GM23338 (cell line): Measurements from ENCODE around the gene EPHB2. TPM values are rescaled to one million over a fixed set of nuclear protein-coding genes. Genes with fewer than 3 reads are reported as not detected.

Source experiments
- ATAC-seq: fragments of 200-7000 bp; cut with Tn5 transposase; 3 replicates; pipeline ENCODE4 v1.9.1; 2020
- DNase-seq: peaks from one replicate; pipeline ENCODE4 v3.0.0-alpha.2; 2015; ENCODE audit warnings: low spot score
- H2AFZ ChIP-seq: fragments of 200-600 bp; sonication (generic); 2 replicates; pipeline ENCODE4 v1.8.0; 2016; ENCODE audit warnings: antibody characterized with exemption, mild to moderate bottlenecking, moderate library complexity
- H3F3A ChIP-seq: fragments of 200-600 bp; sonication (generic); replicated peaks from 2 replicates; pipeline ENCODE4 v1.8.0; 2017; ENCODE audit warnings: antibody characterized with exemption, mixed run types, low read depth
- H3K27ac ChIP-seq: fragments of 200-600 bp; sonication (generic); 2 replicates; pipeline ENCODE4 v1.6.1; 2016; ENCODE audit warnings: low read depth
- H3K27me3 ChIP-seq: fragments of 200-600 bp; sonication (generic); 2 replicates; pipeline ENCODE4 v1.8.0; 2016; ENCODE audit warnings: mild to moderate bottlenecking, mixed run types, moderate library complexity; ENCODE audit not compliant: insufficient read depth
- H3K36me3 ChIP-seq: fragments of 200-600 bp; sonication (generic); 2 replicates; pipeline ENCODE4 v1.8.0; 2016; ENCODE audit warnings: mild to moderate bottlenecking; ENCODE audit not compliant: insufficient read depth
- H3K4me1 ChIP-seq: fragments of 200-600 bp; sonication (generic); 2 replicates; pipeline ENCODE4 v1.8.0; 2016; ENCODE audit warnings: mild to moderate bottlenecking, moderate library complexity; ENCODE audit not compliant: insufficient read depth
- H3K4me2 ChIP-seq: fragments of 200-600 bp; sonication (generic); 2 replicates; pipeline ENCODE4 v1.7.1; 2017; ENCODE audit warnings: mixed run types
- H3K4me3 ChIP-seq: fragments of 200-600 bp; sonication (generic); 2 replicates; pipeline ENCODE4 v1.6.1; 2016; ENCODE audit warnings: mixed run types
- H3K79me2 ChIP-seq: fragments of 200-600 bp; sonication (generic); replicated peaks from 2 replicates; pipeline ENCODE4 v1.8.0; 2017; ENCODE audit warnings: mild to moderate bottlenecking; ENCODE audit not compliant: insufficient read depth
- H3K9me2 ChIP-seq: fragments of 200-600 bp; sonication (generic); 2 replicates; pipeline ENCODE4 v1.8.0; 2017; ENCODE audit not compliant: insufficient read depth
- H4K20me1 ChIP-seq: fragments of 200-600 bp; sonication (generic); replicated peaks from 2 replicates; pipeline ENCODE4 v1.8.0; 2017; ENCODE audit warnings: mild to moderate bottlenecking; ENCODE audit not compliant: insufficient read depth
- H3K27ac Mint-ChIP-seq: 2 replicates; pipeline ENCODE4 v1.8.0; 2020; ENCODE audit warnings: inconsistent platforms, mild to moderate bottlenecking, moderate library complexity, mixed read lengths
- H3K27me3 Mint-ChIP-seq: 3 replicates; pipeline ENCODE4 v1.8.0; 2022; ENCODE audit warnings: low read depth, mild to moderate bottlenecking, moderate library complexity, mixed read lengths, inconsistent platforms; ENCODE audit not compliant: insufficient read depth, poor library complexity
- H3K36me3 Mint-ChIP-seq: 3 replicates; pipeline ENCODE4 v1.8.0; 2021; ENCODE audit warnings: low read depth, mild to moderate bottlenecking, inconsistent platforms, moderate library complexity, mixed read lengths
- H3K4me1 Mint-ChIP-seq: 3 replicates; pipeline ENCODE4 v1.8.0; 2020; ENCODE audit warnings: mild to moderate bottlenecking, inconsistent platforms, mixed read lengths
- H3K4me3 Mint-ChIP-seq: 3 replicates; pipeline ENCODE4 v1.8.0; 2021; ENCODE audit warnings: moderate library complexity, mild to moderate bottlenecking, inconsistent platforms, mixed read lengths
- H3K9me3 Mint-ChIP-seq: 3 replicates; pipeline ENCODE4 v1.8.0; 2020; ENCODE audit warnings: moderate library complexity, mild to moderate bottlenecking, inconsistent platforms, mixed read lengths
- CREB1 ChIP-seq: fragments of 250-450 bp; sonication (Bioruptor Pico); IDR thresholded peaks from 2 replicates; pipeline ENCODE4 v1.5.0; 2020; ENCODE audit warnings: low read depth, mild to moderate bottlenecking, moderate library complexity
- EZH2phosphoT487 ChIP-seq: fragments of 200-600 bp; sonication (generic); IDR thresholded peaks from one replicate; pipeline ENCODE4 v1.8.1; 2018; ENCODE audit warnings: antibody characterized with exemption; ENCODE audit not compliant: unreplicated experiment
- POLR2AphosphoS5 ChIP-seq: IDR thresholded peaks from 2 replicates; pipeline ENCODE4 v1.6.1; 2016; ENCODE audit warnings: antibody characterized with exemption, low read depth
- STAT1 ChIP-seq: IDR thresholded peaks from one replicate; pipeline ENCODE4 v1.6.1; 2016; ENCODE audit warnings: antibody characterized with exemption; ENCODE audit not compliant: unreplicated experiment
- ZNF331 ChIP-seq: fragments of 250-450 bp; sonication (Bioruptor Pico); IDR thresholded peaks from 2 replicates; pipeline ENCODE4 v1.5.0; 2020; ENCODE audit warnings: low read depth, mild to moderate bottlenecking, moderate library complexity
- polyA plus RNA-seq: library from polyadenylated mRNA; unstranded; fragments of >200 nt; fragmentation: Nextera tagmentation; extraction: Ambion mirVana; gene quantifications from 2 replicates; pipeline ENCODE4 v1.2.1, GENCODE V29; 2016
- total RNA-seq: library from RNA; depleted of rRNA; stranded (reverse); fragments of >200 nt; shearing (Covaris generic); gene quantifications from 2 replicates; pipeline ENCODE4 v1.2.3, GENCODE V29; 2014
- TF ChIP-seq, protein P1 (sequence below): IDR thresholded peaks from 2 replicates; pipeline ENCODE4 v1.6.1; 2016; ENCODE audit warnings: antibody characterized with exemption
- TF ChIP-seq, protein P2 (sequence below): IDR thresholded peaks from one replicate; pipeline ENCODE4 v1.6.1; 2018; ENCODE audit warnings: antibody characterized with exemption; ENCODE audit not compliant: unreplicated experiment
- TF ChIP-seq, protein P3 (sequence below): fragments of 250-450 bp; sonication (Bioruptor Pico); IDR thresholded peaks from 2 replicates; pipeline ENCODE4 v1.5.0; 2020; ENCODE audit warnings: mild to moderate bottlenecking, moderate library complexity

The EPHB2 gene
- total and polyA plus RNA-seq, 2 experiments from 2014 or later = 4.1 to 20.1 TPM

DNA sequence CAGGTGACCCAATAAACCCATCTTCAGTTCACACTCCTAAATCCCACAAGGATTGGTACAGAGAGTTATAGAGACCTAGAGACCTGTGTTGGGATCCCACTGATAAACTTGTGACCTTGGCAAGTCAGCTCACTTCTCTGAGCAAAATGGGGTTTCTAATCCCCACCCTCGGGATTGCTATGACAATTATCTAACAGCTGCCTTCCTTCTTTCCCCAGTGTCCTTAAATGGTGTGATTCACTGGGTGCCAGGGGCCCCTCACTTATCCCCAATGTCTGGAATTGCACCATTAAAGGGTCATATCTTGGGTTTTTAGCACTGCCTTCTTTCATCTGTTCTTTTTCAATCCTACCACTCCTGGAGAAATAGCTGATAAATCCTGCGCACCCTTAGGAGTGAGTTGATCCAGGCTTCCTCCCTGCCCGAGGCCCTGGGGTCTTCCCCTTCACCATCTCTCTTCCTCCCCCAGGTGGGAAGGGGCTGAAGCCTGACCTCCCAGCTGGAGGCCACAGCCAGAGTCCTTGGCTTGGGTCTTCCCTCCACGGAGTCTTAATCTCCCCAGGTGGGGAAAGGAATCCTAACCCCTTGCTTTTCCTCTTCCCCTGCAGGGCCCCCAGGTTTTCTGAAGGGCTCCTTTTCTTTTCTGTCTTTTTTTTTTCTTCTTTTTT is 222.3 kb downstream of the EPHB2 start (continued):
- TF ChIP-seq, protein P1, sequence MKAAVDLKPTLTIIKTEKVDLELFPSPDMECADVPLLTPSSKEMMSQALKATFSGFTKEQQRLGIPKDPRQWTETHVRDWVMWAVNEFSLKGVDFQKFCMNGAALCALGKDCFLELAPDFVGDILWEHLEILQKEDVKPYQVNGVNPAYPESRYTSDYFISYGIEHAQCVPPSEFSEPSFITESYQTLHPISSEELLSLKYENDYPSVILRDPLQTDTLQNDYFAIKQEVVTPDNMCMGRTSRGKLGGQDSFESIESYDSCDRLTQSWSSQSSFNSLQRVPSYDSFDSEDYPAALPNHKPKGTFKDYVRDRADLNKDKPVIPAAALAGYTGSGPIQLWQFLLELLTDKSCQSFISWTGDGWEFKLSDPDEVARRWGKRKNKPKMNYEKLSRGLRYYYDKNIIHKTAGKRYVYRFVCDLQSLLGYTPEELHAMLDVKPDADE = no peak
- no peak for TF ChIP-seq POLR2AphosphoS5
- TF ChIP-seq, protein P2, sequence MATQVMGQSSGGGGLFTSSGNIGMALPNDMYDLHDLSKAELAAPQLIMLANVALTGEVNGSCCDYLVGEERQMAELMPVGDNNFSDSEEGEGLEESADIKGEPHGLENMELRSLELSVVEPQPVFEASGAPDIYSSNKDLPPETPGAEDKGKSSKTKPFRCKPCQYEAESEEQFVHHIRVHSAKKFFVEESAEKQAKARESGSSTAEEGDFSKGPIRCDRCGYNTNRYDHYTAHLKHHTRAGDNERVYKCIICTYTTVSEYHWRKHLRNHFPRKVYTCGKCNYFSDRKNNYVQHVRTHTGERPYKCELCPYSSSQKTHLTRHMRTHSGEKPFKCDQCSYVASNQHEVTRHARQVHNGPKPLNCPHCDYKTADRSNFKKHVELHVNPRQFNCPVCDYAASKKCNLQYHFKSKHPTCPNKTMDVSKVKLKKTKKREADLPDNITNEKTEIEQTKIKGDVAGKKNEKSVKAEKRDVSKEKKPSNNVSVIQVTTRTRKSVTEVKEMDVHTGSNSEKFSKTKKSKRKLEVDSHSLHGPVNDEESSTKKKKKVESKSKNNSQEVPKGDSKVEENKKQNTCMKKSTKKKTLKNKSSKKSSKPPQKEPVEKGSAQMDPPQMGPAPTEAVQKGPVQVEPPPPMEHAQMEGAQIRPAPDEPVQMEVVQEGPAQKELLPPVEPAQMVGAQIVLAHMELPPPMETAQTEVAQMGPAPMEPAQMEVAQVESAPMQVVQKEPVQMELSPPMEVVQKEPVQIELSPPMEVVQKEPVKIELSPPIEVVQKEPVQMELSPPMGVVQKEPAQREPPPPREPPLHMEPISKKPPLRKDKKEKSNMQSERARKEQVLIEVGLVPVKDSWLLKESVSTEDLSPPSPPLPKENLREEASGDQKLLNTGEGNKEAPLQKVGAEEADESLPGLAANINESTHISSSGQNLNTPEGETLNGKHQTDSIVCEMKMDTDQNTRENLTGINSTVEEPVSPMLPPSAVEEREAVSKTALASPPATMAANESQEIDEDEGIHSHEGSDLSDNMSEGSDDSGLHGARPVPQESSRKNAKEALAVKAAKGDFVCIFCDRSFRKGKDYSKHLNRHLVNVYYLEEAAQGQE = no peak

DNA sequence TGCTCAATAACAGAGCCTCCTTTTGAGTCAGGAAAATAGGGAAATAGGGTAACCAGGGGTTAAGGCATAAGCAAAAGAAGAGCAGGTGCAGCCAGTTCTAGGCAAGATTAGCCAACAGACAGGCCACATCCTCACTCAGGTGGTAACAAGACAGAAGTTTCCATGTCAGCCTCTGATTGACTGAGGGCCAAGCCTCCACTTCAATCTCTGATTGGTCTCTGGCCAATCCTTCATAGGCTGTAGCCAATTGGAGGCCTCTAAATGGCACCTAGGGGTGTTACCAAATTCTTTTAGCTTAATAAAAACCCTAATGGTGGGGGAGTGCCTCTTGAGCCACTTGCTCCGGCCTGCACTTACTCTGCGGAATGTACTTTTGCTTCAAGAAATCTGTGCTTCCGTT is 224.8 kb downstream of the EPHB2 start:
- H3K4me2 ChIP-seq = no peak overlapping the region
- Mint-ChIP-seq H3K4me1 (no peaks in the 10 kb centered on the region), H3K36me3 (no peaks in the 10 kb centered on the region), H3K9me3 (peaks cover 20% of the 10 kb centered on the region), H3K27ac (no peak overlapping the region), H3K4me3 (no peak overlapping the region), H3K27me3 (peaks cover 4% of the 10 kb centered on the region)
- H2AFZ ChIP-seq = no peak overlapping the region
- DNase-seq (no peak), ATAC-seq (no peak)
- H3K4me1 ChIP-seq = no peaks in the 10 kb centered on the region
- H3K9me2 ChIP-seq = no peaks in the 10 kb centered on the region
- no peaks in the 10 kb centered on the region for H3K36me3 ChIP-seq
- no peak overlapping the region for H3K27ac ChIP-seq
- 0 out of 2 replicates have a peak, but pooled peaks cover 2% of the 10 kb centered on the region for H4K20me1 ChIP-seq
- no peak overlapping the region for H3K4me3 ChIP-seq
- no peaks in the 10 kb centered on the region for H3F3A ChIP-seq
- H3K79me2 ChIP-seq = no peaks in the 10 kb centered on the region
- TF ChIP-seq ZNF331 (CRISPR knock-in tag) = no peak
- no peak for TF ChIP-seq CREB1 (CRISPR knock-in tag)
- no peak for TF ChIP-seq EZH2phosphoT487
- no peak for TF ChIP-seq STAT1
- TF ChIP-seq POLR2AphosphoS5 = no peak
- TF ChIP-seq, protein P3, sequence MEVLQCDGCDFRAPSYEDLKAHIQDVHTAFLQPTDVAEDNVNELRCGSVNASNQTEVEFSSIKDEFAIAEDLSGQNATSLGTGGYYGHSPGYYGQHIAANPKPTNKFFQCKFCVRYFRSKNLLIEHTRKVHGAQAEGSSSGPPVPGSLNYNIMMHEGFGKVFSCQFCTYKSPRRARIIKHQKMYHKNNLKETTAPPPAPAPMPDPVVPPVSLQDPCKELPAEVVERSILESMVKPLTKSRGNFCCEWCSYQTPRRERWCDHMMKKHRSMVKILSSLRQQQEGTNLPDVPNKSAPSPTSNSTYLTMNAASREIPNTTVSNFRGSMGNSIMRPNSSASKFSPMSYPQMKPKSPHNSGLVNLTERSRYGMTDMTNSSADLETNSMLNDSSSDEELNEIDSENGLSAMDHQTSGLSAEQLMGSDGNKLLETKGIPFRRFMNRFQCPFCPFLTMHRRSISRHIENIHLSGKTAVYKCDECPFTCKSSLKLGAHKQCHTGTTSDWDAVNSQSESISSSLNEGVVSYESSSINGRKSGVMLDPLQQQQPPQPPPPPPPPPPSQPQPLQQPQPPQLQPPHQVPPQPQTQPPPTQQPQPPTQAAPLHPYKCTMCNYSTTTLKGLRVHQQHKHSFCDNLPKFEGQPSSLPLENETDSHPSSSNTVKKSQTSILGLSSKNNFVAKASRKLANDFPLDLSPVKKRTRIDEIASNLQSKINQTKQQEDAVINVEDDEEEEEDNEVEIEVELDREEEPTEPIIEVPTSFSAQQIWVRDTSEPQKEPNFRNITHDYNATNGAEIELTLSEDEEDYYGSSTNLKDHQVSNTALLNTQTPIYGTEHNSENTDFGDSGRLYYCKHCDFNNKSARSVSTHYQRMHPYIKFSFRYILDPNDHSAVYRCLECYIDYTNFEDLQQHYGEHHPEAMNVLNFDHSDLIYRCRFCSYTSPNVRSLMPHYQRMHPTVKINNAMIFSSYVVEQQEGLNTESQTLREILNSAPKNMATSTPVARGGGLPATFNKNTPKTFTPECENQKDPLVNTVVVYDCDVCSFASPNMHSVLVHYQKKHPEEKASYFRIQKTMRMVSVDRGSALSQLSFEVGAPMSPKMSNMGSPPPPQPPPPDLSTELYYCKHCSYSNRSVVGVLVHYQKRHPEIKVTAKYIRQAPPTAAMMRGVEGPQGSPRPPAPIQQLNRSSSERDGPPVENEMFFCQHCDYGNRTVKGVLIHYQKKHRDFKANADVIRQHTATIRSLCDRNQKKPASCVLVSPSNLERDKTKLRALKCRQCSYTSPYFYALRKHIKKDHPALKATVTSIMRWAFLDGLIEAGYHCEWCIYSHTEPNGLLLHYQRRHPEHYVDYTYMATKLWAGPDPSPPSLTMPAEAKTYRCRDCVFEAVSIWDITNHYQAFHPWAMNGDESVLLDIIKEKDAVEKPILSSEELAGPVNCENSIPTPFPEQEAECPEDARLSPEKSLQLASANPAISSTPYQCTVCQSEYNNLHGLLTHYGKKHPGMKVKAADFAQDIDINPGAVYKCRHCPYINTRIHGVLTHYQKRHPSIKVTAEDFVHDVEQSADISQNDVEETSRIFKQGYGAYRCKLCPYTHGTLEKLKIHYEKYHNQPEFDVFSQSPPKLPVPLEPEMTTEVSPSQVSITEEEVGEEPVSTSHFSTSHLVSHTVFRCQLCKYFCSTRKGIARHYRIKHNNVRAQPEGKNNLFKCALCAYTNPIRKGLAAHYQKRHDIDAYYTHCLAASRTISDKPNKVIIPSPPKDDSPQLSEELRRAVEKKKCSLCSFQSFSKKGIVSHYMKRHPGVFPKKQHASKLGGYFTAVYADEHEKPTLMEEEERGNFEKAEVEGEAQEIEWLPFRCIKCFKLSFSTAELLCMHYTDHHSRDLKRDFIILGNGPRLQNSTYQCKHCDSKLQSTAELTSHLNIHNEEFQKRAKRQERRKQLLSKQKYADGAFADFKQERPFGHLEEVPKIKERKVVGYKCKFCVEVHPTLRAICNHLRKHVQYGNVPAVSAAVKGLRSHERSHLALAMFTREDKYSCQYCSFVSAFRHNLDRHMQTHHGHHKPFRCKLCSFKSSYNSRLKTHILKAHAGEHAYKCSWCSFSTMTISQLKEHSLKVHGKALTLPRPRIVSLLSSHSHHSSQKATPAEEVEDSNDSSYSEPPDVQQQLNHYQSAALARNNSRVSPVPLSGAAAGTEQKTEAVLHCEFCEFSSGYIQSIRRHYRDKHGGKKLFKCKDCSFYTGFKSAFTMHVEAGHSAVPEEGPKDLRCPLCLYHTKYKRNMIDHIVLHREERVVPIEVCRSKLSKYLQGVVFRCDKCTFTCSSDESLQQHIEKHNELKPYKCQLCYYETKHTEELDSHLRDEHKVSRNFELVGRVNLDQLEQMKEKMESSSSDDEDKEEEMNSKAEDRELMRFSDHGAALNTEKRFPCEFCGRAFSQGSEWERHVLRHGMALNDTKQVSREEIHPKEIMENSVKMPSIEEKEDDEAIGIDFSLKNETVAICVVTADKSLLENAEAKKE (CRISPR knock-in tag) = no peak
- no peaks in the 10 kb centered on the region for H3K27me3 ChIP-seq
